ENCODE data around the gene JMJD7.

- TF ChIP-seq, protein P1, sequence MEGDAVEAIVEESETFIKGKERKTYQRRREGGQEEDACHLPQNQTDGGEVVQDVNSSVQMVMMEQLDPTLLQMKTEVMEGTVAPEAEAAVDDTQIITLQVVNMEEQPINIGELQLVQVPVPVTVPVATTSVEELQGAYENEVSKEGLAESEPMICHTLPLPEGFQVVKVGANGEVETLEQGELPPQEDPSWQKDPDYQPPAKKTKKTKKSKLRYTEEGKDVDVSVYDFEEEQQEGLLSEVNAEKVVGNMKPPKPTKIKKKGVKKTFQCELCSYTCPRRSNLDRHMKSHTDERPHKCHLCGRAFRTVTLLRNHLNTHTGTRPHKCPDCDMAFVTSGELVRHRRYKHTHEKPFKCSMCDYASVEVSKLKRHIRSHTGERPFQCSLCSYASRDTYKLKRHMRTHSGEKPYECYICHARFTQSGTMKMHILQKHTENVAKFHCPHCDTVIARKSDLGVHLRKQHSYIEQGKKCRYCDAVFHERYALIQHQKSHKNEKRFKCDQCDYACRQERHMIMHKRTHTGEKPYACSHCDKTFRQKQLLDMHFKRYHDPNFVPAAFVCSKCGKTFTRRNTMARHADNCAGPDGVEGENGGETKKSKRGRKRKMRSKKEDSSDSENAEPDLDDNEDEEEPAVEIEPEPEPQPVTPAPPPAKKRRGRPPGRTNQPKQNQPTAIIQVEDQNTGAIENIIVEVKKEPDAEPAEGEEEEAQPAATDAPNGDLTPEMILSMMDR (IDR thresholded peaks at IDR 0.05), result no peak
- TF ChIP-seq POLR2A (IDR thresholded peaks at IDR 0.05), result no peak
These were observed 4.4 kb upstream of the JMJD7 start for GRCh38 chr15:41823502-41823901.

Measured in thyroid gland (tissue), 4 donors.